Amniotic epithelial cell (primary cell): ENCODE results near the gene SEC24C.

Experiments
- DNase-seq: peaks from one replicate; pipeline ENCODE4 v3.0.0-alpha.2; 2010; ENCODE audit warnings: low read depth

SEC24C gene

DNA sequence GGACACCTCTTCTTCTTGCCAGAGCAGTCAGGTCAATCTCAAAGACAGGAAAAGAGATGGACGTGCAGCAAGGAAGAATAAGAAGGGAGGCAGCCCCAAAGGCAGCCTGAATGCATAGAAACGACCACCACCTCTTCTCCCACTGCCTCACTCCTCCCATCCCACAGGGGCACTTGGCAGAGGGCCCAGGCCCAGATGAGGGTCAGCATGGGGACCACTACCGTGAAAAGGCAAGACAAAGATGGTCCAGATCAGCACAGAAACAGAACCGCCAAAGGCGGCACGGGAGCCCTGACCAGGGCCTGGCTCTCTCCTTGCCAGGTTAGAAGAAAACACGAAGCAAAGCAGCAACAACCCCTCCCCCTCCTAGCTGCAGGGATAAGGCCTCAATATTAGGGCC, 69.2 kb downstream of the SEC24C start:
- DNase-seq: no peak

DNA sequence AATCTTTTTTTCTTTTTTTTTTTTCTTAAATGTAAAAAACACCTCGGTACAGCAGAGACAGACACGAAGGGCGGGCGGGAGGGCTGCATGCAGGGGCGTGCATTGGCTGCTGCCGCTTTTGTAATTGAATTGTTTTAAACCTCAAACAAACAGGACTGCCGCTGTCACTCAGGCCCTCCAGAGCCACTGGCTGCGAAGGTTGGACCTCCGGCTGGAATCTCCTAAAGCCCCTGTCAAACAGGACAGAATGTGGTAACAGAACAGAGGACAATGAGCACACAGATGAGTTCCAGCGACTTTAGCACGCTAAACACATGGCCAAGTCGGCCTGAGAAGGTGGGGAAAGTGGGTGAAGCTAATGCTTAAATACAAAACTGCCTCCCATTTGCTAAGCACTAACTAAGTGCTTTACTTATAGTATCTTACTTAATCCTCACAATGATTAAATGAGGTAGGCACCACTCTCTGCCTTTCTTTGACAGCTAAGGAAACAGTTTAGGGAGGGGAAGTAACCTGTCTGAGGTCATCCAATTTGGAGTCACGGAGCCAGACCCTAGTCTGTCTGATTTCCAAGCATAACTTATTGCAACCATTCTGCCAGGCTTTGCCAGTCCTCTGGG, 70.2 kb downstream of the SEC24C start:
- no peak for DNase-seq

GRCh38 chr10:73814896-73815718, 70.9 kb downstream of the SEC24C start:
- DNase-seq: no peak

DNA sequence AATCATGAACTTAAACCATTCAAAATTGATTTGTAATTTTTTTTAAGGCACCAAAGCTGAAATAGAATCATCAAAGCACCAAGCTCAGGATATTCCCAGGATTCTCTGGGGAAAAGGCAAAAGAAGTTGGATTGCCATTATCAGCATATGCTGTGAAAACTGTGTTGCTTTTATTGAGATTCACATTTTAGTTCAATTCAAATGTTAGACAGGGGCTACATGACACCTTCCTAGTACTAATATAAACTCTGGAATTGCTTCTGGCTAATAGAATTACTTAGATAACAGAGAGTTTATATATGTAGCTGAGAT, 71.5 kb downstream of the SEC24C start:
- DNase-seq: no peak

DNA sequence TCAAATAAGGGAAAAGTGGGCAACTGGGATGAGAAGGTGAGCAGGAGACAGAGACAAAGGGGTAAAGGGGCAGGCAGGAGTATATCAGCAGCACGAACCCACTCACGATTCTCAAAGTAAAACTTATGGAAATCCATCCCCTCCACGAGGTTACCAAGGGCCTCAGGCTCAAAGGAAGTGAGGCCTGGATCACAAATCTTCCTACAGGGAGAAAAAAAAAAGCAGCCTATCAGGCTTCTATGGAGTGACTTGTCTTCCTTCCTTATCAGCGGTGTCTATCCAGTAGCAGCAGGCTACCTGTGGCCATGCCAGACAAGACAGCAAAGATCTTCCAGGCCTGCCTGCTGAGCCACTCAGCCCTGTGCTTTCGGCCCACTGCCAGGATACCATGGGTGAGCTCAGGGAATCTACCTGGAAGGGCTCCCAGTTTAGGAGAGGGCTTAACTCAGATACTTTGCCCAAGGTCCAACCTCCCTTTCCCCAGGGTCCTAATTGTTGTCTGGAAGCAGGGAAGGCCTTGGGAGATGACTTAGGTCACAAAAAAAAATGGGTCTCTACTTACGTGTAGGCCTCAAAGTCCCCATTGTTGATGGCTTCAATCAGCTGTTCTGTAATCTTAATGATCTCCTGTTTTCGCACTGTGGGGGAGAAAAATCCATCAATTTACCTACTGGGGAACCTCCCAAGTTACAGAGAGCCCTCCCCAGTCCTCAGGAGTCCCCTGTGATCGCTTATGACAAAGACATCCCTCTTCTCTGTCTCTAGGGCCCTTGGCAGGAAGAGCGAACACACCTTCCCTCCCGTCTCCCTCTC, 73.0 kb downstream of the SEC24C start:
- no peak for DNase-seq

DNA sequence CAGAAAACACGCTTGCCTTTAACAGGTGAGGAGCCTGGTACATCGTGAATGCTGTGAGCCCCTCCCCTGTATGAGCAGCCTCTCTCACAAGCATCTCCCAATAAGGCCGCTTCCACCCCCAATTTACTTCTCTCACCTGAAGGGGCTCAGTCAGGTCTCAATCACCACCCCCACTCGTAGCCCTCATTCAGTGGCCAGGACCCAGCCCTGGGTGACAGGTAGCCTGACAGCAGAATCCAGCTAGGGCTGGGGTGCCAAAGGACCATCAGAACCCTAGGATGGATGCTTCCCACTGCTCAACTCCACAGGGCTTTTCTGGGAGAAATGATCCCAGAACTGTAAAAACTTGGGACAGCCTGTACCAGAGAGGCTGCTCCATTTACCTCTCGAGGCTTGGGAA, 73.7 kb downstream of the SEC24C start:
- no peak for DNase-seq

GRCh38 chr10:73818402-73818801, 74.2 kb downstream of the SEC24C start:
- DNase-seq: no peak

DNA sequence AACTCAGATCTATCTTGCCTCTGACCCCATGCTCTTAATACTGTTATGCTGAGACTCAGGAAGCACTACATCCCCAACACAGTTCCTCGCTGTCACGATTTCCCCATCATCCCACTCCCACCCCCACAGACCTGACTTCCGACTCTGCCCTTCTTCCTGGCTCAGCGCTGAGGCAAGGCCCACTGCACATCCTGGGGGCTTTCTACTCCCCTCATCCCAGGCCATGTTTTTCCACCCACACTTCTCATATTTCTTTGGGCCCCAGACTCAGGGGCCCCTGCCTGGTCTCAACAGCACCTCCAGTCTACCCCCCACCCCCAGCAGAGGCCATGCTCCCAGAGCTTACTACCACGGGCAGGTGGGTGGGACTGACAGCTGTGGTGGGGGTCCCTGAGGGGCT, 74.9 kb downstream of the SEC24C start:
- no peak for DNase-seq

GRCh38 chr10:73819513-73820093, 75.4 kb downstream of the SEC24C start:
- DNase-seq: no peak
